ENCODE measurements around the gene SHC4.
"Not testable (repeated sequence)": the region's sequence is repeated elsewhere in the genome, so short reads cannot be mapped to it uniquely, and the experiment has no call there.

Gene SHC4

DNA sequence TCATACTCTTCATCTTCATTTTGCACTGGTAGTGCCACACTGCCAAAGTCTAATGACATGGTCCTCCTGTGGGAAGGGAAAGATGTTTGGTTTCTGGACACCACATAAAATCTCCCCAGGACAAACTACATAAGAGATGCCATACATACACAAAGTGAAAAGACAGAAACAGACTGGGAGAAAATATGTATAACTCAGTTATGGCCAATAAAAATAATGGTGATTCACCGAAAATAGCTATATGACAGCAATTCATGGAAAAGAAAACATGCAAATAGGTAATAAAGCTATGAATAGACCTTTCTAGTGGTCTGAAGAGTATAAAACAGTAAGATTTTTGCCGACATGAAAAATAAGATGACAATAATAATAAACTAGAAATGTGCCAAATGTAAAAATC lies 158.1 kb downstream of the SHC4 start:
- in situ Hi-C loops (cut with MboI; ENCODE audit: low sequenced_read_pairs) = loop anchor here (25.0 kb wide), 1 partner anchor 443 kb away; no protein-coding TSS in a partner anchor

DNA sequence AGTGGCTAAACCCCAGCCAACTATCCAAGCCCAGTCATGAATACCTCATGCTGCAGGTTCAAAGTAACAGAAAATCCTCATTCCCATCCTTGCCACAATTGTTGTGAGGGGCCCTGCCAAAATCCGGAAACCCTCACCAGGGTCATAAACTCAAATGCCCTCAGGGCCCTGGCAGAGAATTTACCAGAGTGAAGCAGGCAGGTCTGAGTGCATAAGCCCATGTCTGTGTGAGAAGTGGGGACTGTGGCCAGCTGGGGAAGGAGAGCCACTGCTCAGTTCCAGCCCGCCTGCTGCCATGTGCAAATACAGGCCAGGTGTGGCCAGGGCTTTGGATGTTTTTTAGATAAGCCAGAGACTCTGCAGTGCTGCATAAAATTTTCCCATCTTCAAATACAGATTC lies 159.8 kb downstream of the SHC4 start:
- in situ Hi-C loops (cut with MboI; ENCODE audit: low sequenced_read_pairs) = loop anchor here (25.0 kb wide), 1 partner anchor 442 kb away; no protein-coding TSS in a partner anchor

GRCh38 chr15:48802867-48803266 lies 160.9 kb downstream of the SHC4 start:
- in situ Hi-C loops (cut with MboI; ENCODE audit: low sequenced_read_pairs) = loop anchor here (25.0 kb wide), 1 partner anchor 441 kb away; no protein-coding TSS in a partner anchor

DNA sequence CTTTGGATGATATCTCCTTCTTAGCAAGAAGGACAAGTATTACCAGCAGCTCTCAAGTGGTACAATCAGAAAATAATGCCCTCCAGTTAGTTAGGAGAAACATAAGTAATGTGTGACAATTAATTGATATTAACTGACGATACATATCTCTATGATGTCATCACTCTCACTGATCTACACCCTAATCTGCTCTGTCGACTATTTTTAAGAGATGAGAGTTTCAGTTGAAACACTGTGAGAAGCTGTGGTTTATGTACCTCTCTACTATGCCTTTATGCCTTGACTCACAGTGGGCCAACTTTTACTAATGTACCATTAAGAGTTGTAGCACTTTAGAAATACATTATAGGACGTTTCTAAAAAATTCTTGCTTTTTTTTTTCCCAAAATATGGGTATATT lies 161.5 kb downstream of the SHC4 start:
- in situ Hi-C loops (cut with MboI; ENCODE audit: low sequenced_read_pairs) = loop anchor here (25.0 kb wide), 1 partner anchor 440 kb away; no protein-coding TSS in a partner anchor

DNA sequence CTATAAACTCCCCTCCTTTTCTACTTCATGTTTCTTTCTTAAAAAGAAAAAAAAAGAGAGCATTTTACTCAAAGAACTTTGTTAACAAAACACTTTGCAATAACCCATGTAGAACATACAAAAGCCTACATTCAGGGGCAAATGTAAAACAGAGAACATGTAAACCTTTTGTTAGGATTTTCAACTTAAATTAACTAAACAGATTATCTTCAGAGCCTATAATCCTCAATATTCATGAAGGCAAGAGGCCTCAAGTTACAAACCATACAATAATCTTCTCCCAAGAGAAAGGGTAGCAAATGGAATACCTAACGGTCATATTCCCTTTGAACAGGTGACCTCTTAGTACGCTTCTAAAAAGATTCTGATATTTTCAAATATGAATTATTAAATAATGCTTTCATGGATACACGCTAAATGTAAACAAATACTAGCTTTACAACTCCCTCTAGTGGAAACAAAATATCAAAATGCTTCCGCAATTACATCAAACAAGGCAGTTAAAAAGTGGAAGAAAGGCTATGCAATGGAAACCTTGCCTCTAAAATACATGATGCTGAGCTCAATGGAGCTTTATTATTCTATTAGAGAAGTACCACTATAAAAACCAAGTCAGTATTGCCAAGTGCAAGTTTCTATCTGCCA lies 162.8 kb downstream of the SHC4 start:
- in situ Hi-C loops (cut with MboI; ENCODE audit: low sequenced_read_pairs) = loop anchor here (25.0 kb wide), 1 partner anchor 439 kb away; no protein-coding TSS in a partner anchor

- in situ Hi-C loops (cut with MboI; ENCODE audit: low sequenced_read_pairs) = loop anchor here (25.0 kb wide), 1 partner anchor 438 kb away; no protein-coding TSS in a partner anchor
Measured at GRCh38 chr15:48800245-48800644, 163.5 kb downstream of the SHC4 start.

DNA sequence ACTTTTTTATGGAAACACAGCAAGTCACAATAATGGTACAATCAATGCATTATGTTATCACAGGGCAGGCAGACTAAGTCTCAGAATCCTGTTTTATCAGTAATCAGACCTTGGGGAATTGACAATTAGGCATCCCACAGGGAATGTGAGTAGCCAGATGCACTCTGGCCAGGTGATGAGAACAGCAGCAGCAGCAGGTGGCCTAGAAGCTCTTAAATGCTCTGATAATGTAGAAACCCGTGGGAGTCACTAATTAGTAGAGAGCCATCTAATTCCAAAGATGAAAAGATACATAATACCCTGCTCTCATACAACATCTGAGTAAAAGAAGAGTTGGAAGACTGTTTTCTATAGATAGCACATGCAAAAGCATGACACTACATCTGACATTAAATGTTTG lies 165.4 kb downstream of the SHC4 start:
- in situ Hi-C loops (cut with MboI; ENCODE audit: low sequenced_read_pairs) = no loop called here

- in situ Hi-C loops (cut with MboI; ENCODE audit: low sequenced_read_pairs) = no loop called here
Measured at GRCh38 chr15:48796930-48797329, 166.8 kb downstream of the SHC4 start.

GRCh38 chr15:48796521-48796920 lies 167.2 kb downstream of the SHC4 start:
- in situ Hi-C loops (cut with MboI; ENCODE audit: low sequenced_read_pairs) = no loop called here

- in situ Hi-C loops (cut with MboI; ENCODE audit: low sequenced_read_pairs) = no loop called here
Measured at GRCh38 chr15:48795901-48796300, 167.8 kb downstream of the SHC4 start.

- in situ Hi-C loops (cut with MboI; ENCODE audit: low sequenced_read_pairs) = no loop called here
Measured at GRCh38 chr15:48794697-48795134, 169.0 kb downstream of the SHC4 start.

GRCh38 chr15:48792408-48792807 lies 171.3 kb downstream of the SHC4 start:
- in situ Hi-C loops (cut with MboI; ENCODE audit: low sequenced_read_pairs) = no loop called here

DNA sequence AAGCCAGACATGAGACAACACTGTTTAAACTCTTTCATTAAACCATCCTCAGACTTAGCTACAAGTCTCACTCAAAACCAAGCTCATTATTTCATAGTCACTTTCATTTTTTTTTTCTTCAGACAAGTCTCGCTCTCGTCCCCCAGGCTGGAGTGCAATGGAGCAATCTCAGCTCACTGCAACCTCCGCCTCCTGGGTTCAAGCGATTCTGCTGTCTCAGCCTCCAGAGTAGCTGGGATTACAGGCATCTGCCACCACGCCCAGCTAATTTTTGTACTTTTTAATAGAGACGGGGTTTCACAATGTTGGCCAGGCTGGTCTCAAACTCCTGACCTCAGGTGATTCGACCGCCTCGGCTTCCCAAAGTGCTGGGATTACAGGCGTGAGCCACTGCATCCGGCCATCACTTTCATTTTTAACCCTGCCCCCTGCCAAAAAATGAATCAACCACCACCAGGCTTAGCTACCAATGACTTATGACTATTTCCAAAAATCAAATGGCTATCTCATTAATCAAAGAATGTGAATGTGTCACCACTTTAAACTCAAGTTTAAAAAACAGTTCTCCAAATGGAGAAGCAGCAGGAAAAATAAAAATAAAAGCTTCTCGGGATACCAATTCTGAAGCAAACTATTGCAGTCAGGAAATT lies 173.1 kb downstream of the SHC4 start:
- in situ Hi-C loops (cut with MboI; ENCODE audit: low sequenced_read_pairs) = not testable (repeated sequence)

DNA sequence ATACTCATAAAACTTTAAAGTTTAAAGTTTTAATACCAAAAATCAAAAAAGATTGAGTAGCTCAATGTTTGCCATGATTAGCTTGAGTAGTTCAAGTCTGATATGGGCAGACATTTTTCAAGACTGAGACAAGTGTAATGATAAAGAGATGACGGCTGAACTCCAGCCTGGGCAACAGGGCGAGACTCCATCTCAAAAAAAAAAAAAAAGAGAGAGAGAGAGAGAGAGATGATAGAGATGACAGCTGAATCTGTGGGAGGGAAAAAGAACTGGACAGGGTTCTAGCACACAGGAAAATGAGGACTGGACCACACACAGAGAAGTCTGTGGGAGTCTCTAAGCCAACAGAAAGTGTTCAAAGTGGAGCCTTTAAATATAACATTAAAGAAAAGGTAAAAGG lies 178.0 kb downstream of the SHC4 start:
- in situ Hi-C loops (cut with MboI; ENCODE audit: low sequenced_read_pairs) = no loop called here

- in situ Hi-C loops (cut with MboI; ENCODE audit: low sequenced_read_pairs) = no loop called here
Measured at GRCh38 chr15:48785195-48785594, 178.5 kb downstream of the SHC4 start.

- in situ Hi-C loops (cut with MboI; ENCODE audit: low sequenced_read_pairs) = no loop called here
Measured at GRCh38 chr15:48784756-48785155, 179.0 kb downstream of the SHC4 start.

DNA sequence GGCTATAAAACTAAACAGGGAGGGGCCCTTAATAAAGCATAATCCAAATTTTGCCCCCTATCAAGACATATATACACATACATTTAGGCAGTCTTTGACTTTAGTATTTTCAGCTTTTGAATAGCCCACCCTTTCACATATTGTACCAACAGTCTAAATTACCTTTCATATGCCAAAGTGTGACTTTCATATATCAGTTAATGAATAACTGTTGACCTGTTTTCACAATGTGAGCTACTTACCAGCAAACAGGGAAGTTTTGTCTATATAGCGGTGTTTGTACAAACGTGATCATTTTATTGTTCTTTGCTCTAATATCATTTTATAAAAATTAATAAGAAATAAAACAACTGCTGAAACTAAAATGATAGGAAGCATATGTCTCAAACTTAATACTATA lies 180.8 kb downstream of the SHC4 start:
- in situ Hi-C loops (cut with MboI; ENCODE audit: low sequenced_read_pairs) = no loop called here

DNA sequence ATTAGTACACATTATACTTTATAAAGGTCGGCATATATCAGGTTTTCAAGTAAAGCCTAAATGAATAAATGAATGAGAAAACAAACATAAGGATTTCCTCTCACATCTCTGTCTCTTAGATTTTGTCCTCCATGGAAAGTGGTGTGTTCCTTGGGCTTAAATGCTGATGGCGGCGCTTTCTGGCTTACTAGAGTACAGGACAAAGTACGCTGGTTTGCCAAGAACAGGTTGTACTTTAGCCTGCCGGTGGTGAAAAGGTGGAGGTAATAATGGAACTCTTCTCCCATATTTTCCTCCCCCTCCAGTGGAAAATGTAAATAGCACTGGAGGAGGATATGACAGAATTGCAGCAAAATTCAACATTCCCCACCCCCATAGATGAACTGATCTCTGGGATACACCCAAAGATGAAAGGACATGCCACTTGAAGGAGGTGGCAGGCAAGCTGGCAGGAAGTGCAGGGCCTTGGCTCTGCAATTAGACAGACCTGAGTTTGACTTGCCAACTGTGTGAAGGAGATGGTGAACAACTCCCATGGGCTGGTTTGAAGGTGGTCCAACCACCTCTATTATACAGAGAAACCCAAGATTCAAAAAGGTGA lies 182.1 kb downstream of the SHC4 start:
- in situ Hi-C loops (cut with MboI; ENCODE audit: low sequenced_read_pairs) = no loop called here

- in situ Hi-C loops (cut with MboI; ENCODE audit: low sequenced_read_pairs) = no loop called here
Measured at GRCh38 chr15:48781017-48781416, 182.7 kb downstream of the SHC4 start.

DNA sequence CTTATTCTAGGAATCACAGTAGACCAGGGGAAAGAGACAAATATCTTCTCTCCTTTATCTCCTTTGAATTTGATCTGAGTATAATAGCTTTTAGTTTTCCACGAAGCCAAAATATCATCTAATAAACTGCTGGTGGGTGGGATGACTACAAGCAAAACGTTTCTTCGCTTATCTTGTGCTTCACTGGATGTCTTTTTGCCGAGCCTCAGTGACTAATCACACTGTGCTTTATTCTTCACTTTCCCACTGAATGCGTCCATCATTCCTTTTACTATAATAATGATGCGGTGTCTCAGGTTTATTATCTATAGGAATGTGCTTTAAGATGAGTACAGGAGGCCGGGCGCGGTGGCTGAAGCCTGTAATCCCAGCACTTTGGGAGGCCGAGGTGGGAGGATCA lies 185.4 kb downstream of the SHC4 start:
- in situ Hi-C loops (cut with MboI; ENCODE audit: low sequenced_read_pairs) = no loop called here

DNA sequence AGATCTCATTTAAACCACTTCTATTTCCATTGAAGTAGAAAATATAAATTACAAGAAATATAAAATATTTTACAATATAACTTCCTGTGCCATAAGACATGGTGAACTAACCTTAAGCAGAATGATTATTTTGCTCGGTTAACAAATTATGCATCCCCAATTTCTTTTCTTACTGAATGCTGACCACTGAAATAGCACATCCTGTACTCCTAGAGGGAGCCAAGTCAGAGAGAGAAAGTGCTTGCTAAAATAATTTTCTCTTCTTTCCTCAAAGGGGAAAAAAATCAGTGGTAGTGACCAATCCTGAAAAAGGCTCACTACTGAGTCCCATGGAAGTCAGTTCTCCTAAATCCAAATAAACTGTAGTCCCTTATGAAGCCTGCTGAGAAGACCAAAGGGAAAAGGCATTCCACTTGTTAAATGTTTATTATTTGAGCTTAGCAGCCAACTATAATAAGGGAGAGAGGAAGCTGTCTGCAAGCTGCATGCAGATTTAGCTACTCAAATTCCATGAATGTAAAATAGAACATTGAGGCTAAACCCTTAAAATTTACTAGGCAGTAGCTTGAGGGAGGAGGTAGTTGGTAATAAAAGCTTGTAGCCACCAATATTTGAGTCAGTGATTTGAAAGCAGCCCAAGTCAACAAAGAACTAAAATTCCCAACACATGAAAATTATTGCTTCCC lies 185.9 kb downstream of the SHC4 start:
- in situ Hi-C loops (cut with MboI; ENCODE audit: low sequenced_read_pairs) = no loop called here
